Vagina (tissue), 2 donors: ENCODE data around the gene ITSN1. TPM values are rescaled to one million over a fixed set of nuclear protein-coding genes. Genes with fewer than 3 reads are reported as not detected.

ENCODE experiments used
- DNase-seq, 2 donors: peaks; one replicate each; pipeline ENCODE4 v3.0.0-alpha.2; 2017; ENCODE audit errors: extremely low spot score in 2 of 2
- H3K27ac ChIP-seq: fragments of 200-600 bp; sonication (generic); one replicate; pipeline ENCODE4 v1.5.1; 2019
- H3K27me3 ChIP-seq: fragments of 200-600 bp; sonication (generic); one replicate; pipeline ENCODE4 v1.5.1; 2019
- H3K36me3 ChIP-seq, 2 donors: fragments of 200-600 bp; sonication (generic); one replicate each; pipeline ENCODE4 v1.5.1; 2017 to 2019
- H3K4me1 ChIP-seq: fragments of 200-600 bp; sonication (generic); one replicate; pipeline ENCODE4 v1.5.1; 2019
- H3K4me3 ChIP-seq, 2 donors: fragments of 200-600 bp; sonication (generic); 1 replicate in 1 of 2; 2 replicates in 1 of 2; pipeline ENCODE4 v1.5.1; 2016 to 2019
- H3K9me3 ChIP-seq: fragments of 200-600 bp; sonication (generic); one replicate; pipeline ENCODE4 v1.5.1; 2019
- CTCF ChIP-seq, 3 experiments: fragments of 450-650 bp in 2 of 3; fragments of 200-600 bp in 1 of 3; sonication (generic) in 1 of 3; IDR thresholded peaks; one replicate each; pipeline ENCODE4 v1.5.1; 2017 to 2019; ENCODE audit warnings: antibody characterized with exemption in 3 of 3, mild to moderate bottlenecking in 2 of 3, moderate library complexity in 2 of 3
- POLR2A ChIP-seq, 2 donors: fragments of 450-650 bp; IDR thresholded peaks; one replicate each; pipeline ENCODE4 v1.6.1; 2017; ENCODE audit warnings: antibody characterized with exemption in 2 of 2, mild to moderate bottlenecking in 2 of 2, moderate library complexity in 2 of 2
- POLR2AphosphoS5 ChIP-seq, 2 donors: sonication (generic); formaldehyde crosslinking; IDR thresholded peaks; one replicate each; pipeline ENCODE4 v1.9.0; 2017; ENCODE audit warnings: antibody characterized with exemption in 2 of 2, mild to moderate bottlenecking in 2 of 2, low read depth in 1 of 2; ENCODE audit not compliant: insufficient read depth in 1 of 2
- intact Hi-C: fragments of 100-400 bp; cut with DNase I; formaldehyde crosslinking; loops from one replicate; pipeline ENCODE4 v1.15.1; 2023
- total RNA-seq: library from RNA; depleted of rRNA; stranded (reverse); fragments of >200 nt; gene quantifications from one replicate; pipeline ENCODE4 v1.2.3, GENCODE V29; 2016

The ITSN1 gene
- total RNA-seq, 1 donor from 2014 or later = 46.9 TPM

- Histone ChIP-seq H3K27me3 (no peaks in the 10 kb centered on the region), H3K4me1 (peaks cover 14% of the 10 kb centered on the region), H3K27ac (no peak overlapping the region), H3K4me3 (no peak overlapping the region), H3K9me3 (no peaks in the 10 kb centered on the region), H3K36me3 (no peaks in the 10 kb centered on the region)
- TF ChIP-seq POLR2AphosphoS5 (IDR thresholded peaks at IDR 0.05; ENCODE audit: insufficient read depth in 1 of 2, low read depth in 1 of 2) = no peak
- no peak for TF ChIP-seq CTCF (IDR thresholded peaks at IDR 0.05)
- TF ChIP-seq POLR2A (IDR thresholded peaks at IDR 0.05) = no peak
- intact Hi-C loops = loop anchor here (10.0 kb wide), 1 partner anchor 249 kb away; the partner anchor contains the start of genes CRYZL1 and ITSN1
- DNase-seq = no peak
Measured at GRCh38 chr21:33893917-33894316, 251.6 kb downstream of the ITSN1 start.

GRCh38 chr21:33894736-33895288 is 252.5 kb downstream of the ITSN1 start:
- no peaks in the 10 kb centered on the region for H3K27me3 ChIP-seq
- peak in 2 of 3 experiments; percentile 64 to 86 for TF ChIP-seq CTCF (IDR thresholded peaks at IDR 0.05)
- TF ChIP-seq POLR2A (IDR thresholded peaks at IDR 0.05) = no peak
- peak in 1 of 2 donors; percentile 20 for TF ChIP-seq POLR2AphosphoS5 (IDR thresholded peaks at IDR 0.05; ENCODE audit: insufficient read depth in 1 of 2, low read depth in 1 of 2)
- no peak overlapping the region for H3K27ac ChIP-seq
- H3K4me3 ChIP-seq = peak overlapping the region; percentile 12 to 43
- H3K4me1 ChIP-seq = peaks cover 14% of the 10 kb centered on the region
- DNase-seq = no peak
- no peaks in the 10 kb centered on the region for H3K36me3 ChIP-seq
- intact Hi-C loops = loop anchor here (10.0 kb wide), 1 partner anchor 250 kb away; the partner anchor contains the start of genes CRYZL1 and ITSN1
- H3K9me3 ChIP-seq = no peaks in the 10 kb centered on the region

- Histone ChIP-seq H3K27me3 (no peaks in the 10 kb centered on the region), H3K4me1 (peaks cover 14% of the 10 kb centered on the region), H3K36me3 (no peaks in the 10 kb centered on the region), H3K9me3 (no peaks in the 10 kb centered on the region), H3K27ac (no peak overlapping the region), H3K4me3 (peak overlapping the region in 1 of 2 donors; percentile 43)
- intact Hi-C loops = loop anchor here (10.0 kb wide), 1 partner anchor 251 kb away; the partner anchor contains the start of genes CRYZL1 and ITSN1
- no peak for DNase-seq
- TF ChIP-seq POLR2AphosphoS5 (IDR thresholded peaks at IDR 0.05; ENCODE audit: insufficient read depth in 1 of 2, low read depth in 1 of 2) (no peak), POLR2A (IDR thresholded peaks at IDR 0.05) (no peak), CTCF (IDR thresholded peaks at IDR 0.05) (no peak)
Measured at GRCh38 chr21:33895356-33895755, 253.1 kb downstream of the ITSN1 start.

GRCh38 chr21:33896691-33897090 is 254.4 kb downstream of the ITSN1 start:
- no peak overlapping the region for H3K4me3 ChIP-seq
- no peaks in the 10 kb centered on the region for H3K27me3 ChIP-seq
- intact Hi-C loops = loop anchor here (10.0 kb wide), 1 partner anchor 252 kb away; the partner anchor contains the start of genes CRYZL1 and ITSN1
- no peaks in the 10 kb centered on the region for H3K36me3 ChIP-seq
- DNase-seq = no peak
- TF ChIP-seq POLR2AphosphoS5 (IDR thresholded peaks at IDR 0.05; ENCODE audit: insufficient read depth in 1 of 2, low read depth in 1 of 2) (no peak), CTCF (IDR thresholded peaks at IDR 0.05) (no peak), POLR2A (IDR thresholded peaks at IDR 0.05) (no peak)
- no peaks in the 10 kb centered on the region for H3K9me3 ChIP-seq
- H3K27ac ChIP-seq = no peak overlapping the region
- H3K4me1 ChIP-seq = peaks cover 17% of the 10 kb centered on the region

GRCh38 chr21:33897098-33897497 is 254.8 kb downstream of the ITSN1 start:
- Histone ChIP-seq H3K9me3 (no peaks in the 10 kb centered on the region), H3K4me1 (peaks cover 20% of the 10 kb centered on the region), H3K4me3 (no peak overlapping the region), H3K36me3 (peaks cover 0 to 2% of the 10 kb centered on the region in 2 donors), H3K27ac (no peak overlapping the region), H3K27me3 (no peaks in the 10 kb centered on the region)
- intact Hi-C loops = loop anchor here (10.0 kb wide), 1 partner anchor 252 kb away; the partner anchor contains the start of genes CRYZL1 and ITSN1
- DNase-seq = no peak
- TF ChIP-seq POLR2A (IDR thresholded peaks at IDR 0.05) = no peak
- TF ChIP-seq CTCF (IDR thresholded peaks at IDR 0.05) = no peak
- no peak for TF ChIP-seq POLR2AphosphoS5 (IDR thresholded peaks at IDR 0.05; ENCODE audit: insufficient read depth in 1 of 2, low read depth in 1 of 2)
